ENCODE results near the gene IMMP2L.

- TF ChIP-seq CTCF (IDR thresholded peaks at IDR 0.05) (no peak), EZH2phosphoT487 (IDR thresholded peaks at IDR 0.05) (no peak), EZH2 (IDR thresholded peaks at IDR 0.05) (no peak)
Measured at GRCh38 chr7:111172564-111173257, 389.6 kb downstream of the IMMP2L start.
